ENCODE results near the gene NEGR1.

DNA sequence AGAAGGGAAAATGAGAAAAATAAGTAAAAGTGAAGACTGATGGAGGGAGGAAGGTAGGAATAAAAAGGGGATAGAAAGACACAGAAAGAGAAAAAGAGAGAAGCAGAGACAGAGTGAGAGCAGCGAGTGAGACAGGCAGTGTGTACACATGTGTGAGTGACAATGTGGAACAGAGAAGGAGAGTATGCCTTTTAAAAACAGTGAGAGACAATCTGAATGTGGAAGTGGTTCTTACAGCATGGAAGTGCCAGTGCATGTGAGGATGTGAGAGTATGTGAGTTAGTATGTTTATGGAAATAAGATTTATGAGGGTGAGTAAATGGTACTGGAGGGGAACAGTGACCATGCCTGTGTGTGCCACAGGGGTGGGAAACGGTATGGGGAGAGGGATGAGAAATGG lies 1.2 kb downstream of the NEGR1 start:
- no peak for TF ChIP-seq CTCF (IDR thresholded peaks at IDR 0.05)
- no peak for TF ChIP-seq POLR2A (IDR thresholded peaks at IDR 0.05)
